H1 (cell line): ENCODE data around the gene FAM228B. TPM values are rescaled to one million over a fixed set of nuclear protein-coding genes. Genes with fewer than 3 reads are reported as not detected.
A peak's percentile ranks its signal among the peaks of the same experiment; 100 is the strongest.

ENCODE experiments used
- CTCF ChIA-PET: fragments of 300-600 bp; sonication (Branson Sonifier 250); formaldehyde crosslinking; loops from one replicate; lab custom pipeline; 2021; ENCODE audit not compliant: partially characterized antibody; lab: Charles Lee
- POLR2A ChIA-PET: fragments of 300-600 bp; sonication (Branson Sonifier 250); formaldehyde crosslinking; loops from one replicate; lab custom pipeline; 2021; ENCODE audit warnings: inconsistent platforms; ENCODE audit not compliant: partially characterized antibody; lab: Charles Lee
- DNase-seq, 2 experiments: peaks; one replicate each; pipeline versions ENCODE4 v3.0.0 to v3.0.0-alpha.2; 2010 to 2022; ENCODE audit warnings: low spot score in 2 of 2, low read depth in 1 of 2, mixed read lengths in 1 of 2
- FAIRE-seq: peaks from 2 replicates; lab custom pipeline; 2011; peaks lifted over from hg19 to GRCh38; lab: Jason Lieb, UNC
- H2AFZ ChIP-seq: 2 replicates; pipeline ENCODE4 v1.8.1; 2012; ENCODE audit warnings: low read length, inconsistent platforms
- H2AK5ac ChIP-seq: 2 replicates; pipeline ENCODE4 v1.6.1; 2013; ENCODE audit warnings: low read depth, low read length
- H2BK120ac ChIP-seq: replicated peaks from 2 replicates; pipeline ENCODE3; 2013; ENCODE audit warnings: low read depth, low read length, inconsistent platforms
- H2BK12ac ChIP-seq: 2 replicates; pipeline ENCODE4 v1.6.1; 2013; ENCODE audit warnings: low read depth, low read length
- H2BK15ac ChIP-seq: 2 replicates; pipeline ENCODE4 v1.6.1; 2013; ENCODE audit warnings: low read length
- H2BK20ac ChIP-seq: 2 replicates; pipeline ENCODE4 v1.6.1; 2013; ENCODE audit warnings: low read length
- H2BK5ac ChIP-seq: 2 replicates; pipeline ENCODE4 v1.6.1; 2013; ENCODE audit warnings: low read depth, low read length
- H3K14ac ChIP-seq: 2 replicates; pipeline ENCODE4 v1.6.1; 2013; ENCODE audit warnings: inconsistent platforms; ENCODE audit not compliant: insufficient read length
- H3K18ac ChIP-seq: 2 replicates; pipeline ENCODE4 v1.6.1; 2013; ENCODE audit warnings: low read length; ENCODE audit errors: extremely low read depth
- H3K23ac ChIP-seq: 2 replicates; pipeline ENCODE4 v1.6.1; 2013; ENCODE audit warnings: inconsistent platforms; ENCODE audit not compliant: insufficient read length
- H3K23me2 ChIP-seq: 2 replicates; pipeline ENCODE4 v1.6.1; 2013; ENCODE audit warnings: low read depth, low read length
- H3K27ac ChIP-seq: 2 replicates; pipeline ENCODE4 v1.6.1; 2011; ENCODE audit warnings: low read depth, low read length, inconsistent platforms
- H3K27me3 ChIP-seq, 4 experiments: replicated peaks in 1 of 4; 1 replicate in 1 of 4; 2 replicates in 3 of 4; pipeline versions ENCODE4 v1.6.1 to v1.8.1; 2011 to 2013; ENCODE audit warnings: low read length in 3 of 4, mild to moderate bottlenecking in 3 of 4, inconsistent platforms in 2 of 4, mixed read lengths in 2 of 4, moderate library complexity in 1 of 4; ENCODE audit not compliant: control insufficient read depth in 3 of 4, insufficient read depth in 3 of 4; ENCODE audit errors: extremely low read depth in 1 of 4
- H3K36me3 ChIP-seq, 4 experiments: 2 replicates each; pipeline versions ENCODE4 v1.6.1 to v1.8.1; 2011 to 2013; ENCODE audit warnings: mild to moderate bottlenecking in 4 of 4, low read length in 3 of 4, moderate library complexity in 2 of 4, control low read depth in 1 of 4, inconsistent platforms in 1 of 4; ENCODE audit not compliant: insufficient read depth in 4 of 4, control insufficient read depth in 2 of 4
- H3K4ac ChIP-seq: replicated peaks from 2 replicates; pipeline ENCODE3; 2013; ENCODE audit warnings: low read length, low read depth, mixed read lengths, inconsistent platforms; ENCODE audit not compliant: insufficient read length
- H3K4me1 ChIP-seq, 4 experiments: replicated peaks in 1 of 4; 1 replicate in 1 of 4; 2 replicates in 3 of 4; pipeline versions ENCODE4 v1.6.1 to v1.8.1; 2011 to 2013; ENCODE audit warnings: low read length in 3 of 4, inconsistent platforms in 2 of 4, mixed read lengths in 1 of 4; ENCODE audit not compliant: insufficient read depth in 4 of 4, control insufficient read depth in 3 of 4
- H3K4me2 ChIP-seq, 2 experiments: 2 replicates each; pipeline versions ENCODE4 v1.6.1 to v1.8.1; 2011 to 2013; ENCODE audit warnings: low read depth in 2 of 2, low read length in 2 of 2, control low read depth in 1 of 2, inconsistent platforms in 1 of 2, mild to moderate bottlenecking in 1 of 2; ENCODE audit not compliant: insufficient read depth in 1 of 2
- H3K4me3 ChIP-seq, 4 experiments: fragments of 200-600, 300-600 bp in 1 of 4; sonication (generic), shearing (Covaris generic), sonication (Bioruptor Twin) in 1 of 4; 2 replicates each; pipeline versions ENCODE4 v1.5.1 to v1.8.1; 2011 to 2016; ENCODE audit warnings: low read length in 4 of 4, low read depth in 3 of 4, control low read depth in 2 of 4, inconsistent platforms in 2 of 4, mild to moderate bottlenecking in 2 of 4, mixed read lengths in 1 of 4, moderate library complexity in 1 of 4; ENCODE audit not compliant: insufficient read depth in 2 of 4; ENCODE audit errors: extremely low read depth in 1 of 4
- H3K56ac ChIP-seq: replicated peaks from 2 replicates; pipeline ENCODE3; 2013; ENCODE audit warnings: low read depth, mild to moderate bottlenecking, mixed read lengths, low read length, inconsistent platforms; ENCODE audit not compliant: insufficient read length
- H3K79me1 ChIP-seq: 2 replicates; pipeline ENCODE4 v1.6.1; 2013; ENCODE audit warnings: low read depth, low read length, control low read depth
- H3K79me2 ChIP-seq, 2 experiments: 2 replicates each; pipeline versions ENCODE4 v1.6.1 to v1.8.1; 2012 to 2013; ENCODE audit warnings: low read length in 2 of 2, mild to moderate bottlenecking in 2 of 2, inconsistent platforms in 1 of 2; ENCODE audit not compliant: insufficient read depth in 2 of 2, control insufficient read depth in 1 of 2
- H3K9ac ChIP-seq, 4 experiments: replicated peaks in 1 of 4; 1 replicate in 1 of 4; 2 replicates in 3 of 4; pipeline versions ENCODE4 v1.6.1 to v1.8.1; 2011 to 2013; ENCODE audit warnings: low read depth in 3 of 4, low read length in 3 of 4, control low read depth in 2 of 4, mild to moderate bottlenecking in 2 of 4, moderate library complexity in 2 of 4, inconsistent platforms in 1 of 4; ENCODE audit errors: extremely low read depth in 1 of 4
- H3K9me3 ChIP-seq, 2 experiments: 2 replicates each; pipeline versions ENCODE4 v1.6.1 to v1.8.1; 2012 to 2013; ENCODE audit warnings: mild to moderate bottlenecking in 2 of 2, moderate library complexity in 2 of 2, control low read depth in 1 of 2, inconsistent platforms in 1 of 2, low read depth in 1 of 2, low read length in 1 of 2, mixed read lengths in 1 of 2; ENCODE audit not compliant: insufficient read depth in 2 of 2
- H4K20me1 ChIP-seq, 2 experiments: replicated peaks in 1 of 2; 2 replicates each; pipeline versions ENCODE3 to v1.8.1; 2011 to 2013; ENCODE audit warnings: inconsistent platforms in 2 of 2, low read length in 2 of 2, mild to moderate bottlenecking in 1 of 2; ENCODE audit not compliant: insufficient read depth in 2 of 2, control insufficient read depth in 1 of 2
- H4K5ac ChIP-seq: 2 replicates; pipeline ENCODE4 v1.6.1; 2013; ENCODE audit warnings: low read length, low read depth, mixed read lengths, inconsistent platforms; ENCODE audit not compliant: insufficient read length
- H4K8ac ChIP-seq: 2 replicates; pipeline ENCODE4 v1.8.0; 2013; ENCODE audit warnings: mild to moderate bottlenecking, moderate library complexity, low read length, inconsistent platforms; ENCODE audit not compliant: insufficient read depth; ENCODE audit errors: extremely low read depth
- H4K91ac ChIP-seq: replicated peaks from 2 replicates; pipeline ENCODE3; 2013; ENCODE audit warnings: low read length, mixed read lengths, inconsistent platforms; ENCODE audit not compliant: insufficient read length
- MAX ChIP-seq: IDR thresholded peaks from 2 replicates; pipeline ENCODE4 v1.6.1; 2012; ENCODE audit warnings: inconsistent platforms
- POU5F1 ChIP-seq: IDR thresholded peaks from 2 replicates; pipeline ENCODE4 v1.6.1; 2011; ENCODE audit warnings: low read depth, mild to moderate bottlenecking, low read length, moderate library complexity
- SAP30 ChIP-seq: fragments of 300-600 bp; sonication (generic); IDR thresholded peaks from 2 replicates; pipeline ENCODE4 v1.7.1; 2012; ENCODE audit warnings: low read length, moderate library complexity, mild to moderate bottlenecking, inconsistent platforms; ENCODE audit not compliant: insufficient read depth, insufficient replicate concordance
- SP4 ChIP-seq: IDR thresholded peaks from 2 replicates; pipeline ENCODE4 v1.6.1; 2012; ENCODE audit warnings: low read length, inconsistent platforms
- SUZ12 ChIP-seq: fragments of 200-600 bp; sonication (generic); IDR thresholded peaks from 2 replicates; pipeline ENCODE4 v1.6.1; 2012; ENCODE audit warnings: mild to moderate bottlenecking, inconsistent platforms, low read length, moderate library complexity, mixed read lengths
- WGBS, 2 experiments: shearing (Covaris generic) in 1 of 2; methylation state at CpG; one replicate each; pipeline versions ENCODE4 v1.1.6 to v1.1.7; 2013 to 2015; ENCODE audit warnings: low lambda C conversion rate in 2 of 2, mixed read lengths in 2 of 2, inconsistent platforms in 1 of 2, low coverage in 1 of 2, missing lambda C conversion rate in 1 of 2; ENCODE audit not compliant: insufficient replicate concordance in 2 of 2, insufficient coverage in 1 of 2, insufficient read length in 1 of 2; ENCODE audit errors: extremely low coverage in 1 of 2, missing lambda C conversion rate in 1 of 2; 5-methylcytosine and 5-hydroxymethylcytosine counted together
- polyA plus RNA-seq, 7 experiments: library from polyadenylated mRNA; depleted of rRNA in 3 of 7; stranded (reverse) in 5 of 7; unstranded in 2 of 7; fragments of >200 nt in 5 of 7; fragments of 200-250 nt in 2 of 7; gene quantifications; 1 replicate in 5 of 7; 2 replicates in 1 of 7; 4 replicates in 1 of 7; pipeline versions ENCODE4 v1.2.1 to v1.2.3, GENCODE V29; 2011 to 2013; ENCODE audit warnings: missing spikeins in 2 of 7, mixed read lengths in 2 of 7
- total RNA-seq: library from RNA; stranded (reverse); fragmentation: NEBNext Ultra II Directional; extraction: Animal tissue kit (Norgen Biotek cat#: 25700); gene quantifications from 2 replicates; pipeline ENCODE4 v1.2.1, GENCODE V29; 2021
- TF ChIP-seq, protein P1 (sequence below): IDR thresholded peaks from 2 replicates; pipeline ENCODE4 v1.6.1; 2012; ENCODE audit warnings: low read length, inconsistent platforms

FAM228B gene
- total and polyA plus RNA-seq, 2 of the 8 experiments (the other 6 are each of a cell fraction or from before 2014, with no cell fraction given), result 1.4 to 3.2 TPM

DNA sequence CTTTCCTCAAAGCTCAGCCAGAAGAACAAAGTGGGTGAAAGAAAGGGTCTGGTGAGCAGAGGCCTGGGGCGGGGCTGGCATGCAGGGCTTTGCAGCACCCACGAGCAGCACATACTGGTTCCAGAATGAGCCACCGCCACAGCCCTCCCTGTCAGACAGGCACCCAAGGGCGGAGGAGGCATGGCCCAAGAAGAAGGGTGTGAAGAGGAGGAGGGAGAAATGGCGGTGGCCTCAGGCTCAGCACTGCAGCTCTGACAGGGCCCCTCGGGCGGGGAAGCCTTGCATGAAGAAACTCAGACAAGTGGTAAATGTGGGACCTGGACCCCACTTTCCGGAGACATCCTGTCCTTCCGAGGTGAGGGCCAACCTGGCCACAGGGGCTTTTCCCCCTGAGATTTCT, 67.2 kb downstream of the FAM228B start:
- H2BK20ac ChIP-seq, result no peak overlapping the region
- no peak for TF ChIP-seq SAP30
- no peak for TF ChIP-seq MAX
- TF ChIP-seq, protein P1, sequence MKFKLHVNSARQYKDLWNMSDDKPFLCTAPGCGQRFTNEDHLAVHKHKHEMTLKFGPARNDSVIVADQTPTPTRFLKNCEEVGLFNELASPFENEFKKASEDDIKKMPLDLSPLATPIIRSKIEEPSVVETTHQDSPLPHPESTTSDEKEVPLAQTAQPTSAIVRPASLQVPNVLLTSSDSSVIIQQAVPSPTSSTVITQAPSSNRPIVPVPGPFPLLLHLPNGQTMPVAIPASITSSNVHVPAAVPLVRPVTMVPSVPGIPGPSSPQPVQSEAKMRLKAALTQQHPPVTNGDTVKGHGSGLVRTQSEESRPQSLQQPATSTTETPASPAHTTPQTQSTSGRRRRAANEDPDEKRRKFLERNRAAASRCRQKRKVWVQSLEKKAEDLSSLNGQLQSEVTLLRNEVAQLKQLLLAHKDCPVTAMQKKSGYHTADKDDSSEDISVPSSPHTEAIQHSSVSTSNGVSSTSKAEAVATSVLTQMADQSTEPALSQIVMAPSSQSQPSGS, result no peak
- TF ChIP-seq SUZ12, result no peak
- TF ChIP-seq POU5F1, result no peak
- no peak for TF ChIP-seq SP4
- no peak overlapping the region for H2BK120ac ChIP-seq
- no peaks in the 10 kb centered on the region for H3K4me1 ChIP-seq
- H2BK5ac ChIP-seq, result no peak overlapping the region
- H3K27ac ChIP-seq, result no peak overlapping the region
- H2AK5ac ChIP-seq, result no peak overlapping the region
- no peak overlapping the region for H3K23ac ChIP-seq
- H2BK15ac ChIP-seq, result no peak overlapping the region
- FAIRE-seq (no peak), DNase-seq (peak in 1 of 2 experiments; percentile 33)
- H3K79me1 ChIP-seq, result no peaks in the 10 kb centered on the region
- no peak overlapping the region for H3K9ac ChIP-seq
- H2AFZ ChIP-seq, result no peak overlapping the region
- H3K23me2 ChIP-seq, result no peaks in the 10 kb centered on the region
- H3K4ac ChIP-seq, result no peak overlapping the region
- no peaks in the 10 kb centered on the region for H3K36me3 ChIP-seq
- POLR2A ChIA-PET, result no interaction called here
- H3K9me3 ChIP-seq, result no peaks in the 10 kb centered on the region
- no peak overlapping the region for H4K8ac ChIP-seq
- H2BK12ac ChIP-seq, result no peak overlapping the region
- no peak overlapping the region for H3K4me2 ChIP-seq
- H3K4me3 ChIP-seq, result no peak overlapping the region
- no peak overlapping the region for H4K5ac ChIP-seq
- H4K20me1 ChIP-seq, result no peaks in the 10 kb centered on the region
- no peak overlapping the region for H3K14ac ChIP-seq
- H4K91ac ChIP-seq, result no peak overlapping the region
- no peaks in the 10 kb centered on the region for H3K79me2 ChIP-seq
- H3K27me3 ChIP-seq, result peaks cover 0 to 2% (median 0%) of the 10 kb centered on the region in 4 experiments; a peak in 3 of 7 replicates
- CTCF ChIA-PET, result interaction anchor here (1.1 to 2.3 kb wide), 2 partner anchors 11 to 168 kb away, joined by 3 to 9 read pairs; no protein-coding TSS in a partner anchor
- H3K18ac ChIP-seq, result no peak overlapping the region
- H3K56ac ChIP-seq, result no peak overlapping the region
- WGBS, 2 experiments, result 83% methylated on average over 5 of the region's 9 CpGs; no CpG with 5 or more reads in 1 of the 2 experiments
